Neural cell (in vitro differentiated cells): ENCODE measurements around the gene VSIR. TPM values are rescaled to one million over a fixed set of nuclear protein-coding genes. Genes with fewer than 3 reads are reported as not detected.

Experiments used
- H2AFZ ChIP-seq: fragments of 200-600, 300-800 bp; sonication (generic), shearing (Covaris generic); 2 replicates; pipeline ENCODE4 v1.6.0; 2014; ENCODE audit warnings: low read depth, mild to moderate bottlenecking, antibody characterized with exemption, low read length, moderate library complexity
- H3F3A ChIP-seq: fragments of 200-600 bp; shearing (Covaris generic); 2 replicates; pipeline ENCODE4 v1.6.1; 2016; ENCODE audit warnings: mild to moderate bottlenecking, moderate library complexity, mixed read lengths, antibody characterized with exemption, low read length; ENCODE audit not compliant: insufficient read depth, poor library complexity, severe bottlenecking
- H3K27ac ChIP-seq: fragments of 200-600, 300-800 bp; sonication (generic), shearing (Covaris generic); 2 replicates; pipeline ENCODE4 v1.5.1; 2014; ENCODE audit warnings: mild to moderate bottlenecking, low read length, moderate library complexity
- H3K27me3 ChIP-seq: fragments of 300-800, 200-600 bp; sonication (generic), shearing (Covaris generic); 2 replicates; pipeline ENCODE4 v1.6.0; 2014; ENCODE audit warnings: mild to moderate bottlenecking, low read depth, low read length, moderate library complexity; ENCODE audit not compliant: insufficient read depth
- H3K36me3 ChIP-seq: fragments of 300-800, 200-600 bp; sonication (generic), shearing (Covaris generic); 2 replicates; pipeline ENCODE4 v1.5.1; 2014; ENCODE audit warnings: mild to moderate bottlenecking, antibody characterized with exemption, low read length, moderate library complexity; ENCODE audit not compliant: insufficient read depth
- H3K4me2 ChIP-seq: fragments of 300-800, 200-600 bp; sonication (generic), shearing (Covaris generic); 2 replicates; pipeline ENCODE4 v1.6.0; 2014; ENCODE audit warnings: mild to moderate bottlenecking, low read length
- H3K4me3 ChIP-seq: fragments of 300-800, 200-600 bp; sonication (generic), shearing (Covaris generic); 2 replicates; pipeline ENCODE4 v1.5.1; 2014; ENCODE audit warnings: mild to moderate bottlenecking, low read length, moderate library complexity
- H3K79me2 ChIP-seq: fragments of 200-600 bp; shearing (Covaris generic); replicated peaks from 2 replicates; pipeline ENCODE4 v1.6.0; 2014; ENCODE audit warnings: mild to moderate bottlenecking, low read length, moderate library complexity; ENCODE audit not compliant: insufficient read depth
- H3K9ac ChIP-seq: fragments of 300-800, 200-600 bp; sonication (generic), shearing (Covaris generic); 2 replicates; pipeline ENCODE4 v1.6.1; 2016; ENCODE audit warnings: mild to moderate bottlenecking, low read length, mixed read lengths
- H3K9me2 ChIP-seq: fragments of 200-600 bp; shearing (Covaris generic); 2 replicates; pipeline ENCODE4 v1.6.1; 2016; ENCODE audit warnings: mild to moderate bottlenecking, low read length, mixed read lengths; ENCODE audit not compliant: insufficient read depth
- H3K9me3 ChIP-seq: fragments of 200-600, 300-800 bp; sonication (generic), shearing (Covaris generic); 2 replicates; pipeline ENCODE4 v1.6.1; 2016; ENCODE audit warnings: mild to moderate bottlenecking, mixed run types, low read length, moderate library complexity, mixed read lengths
- H4K20me1 ChIP-seq: fragments of 200-600 bp; shearing (Covaris generic); 2 replicates; pipeline ENCODE4 v1.6.1; 2016; ENCODE audit warnings: mild to moderate bottlenecking, mixed run types; ENCODE audit not compliant: insufficient read depth
- EP300 ChIP-seq: fragments of 450-650 bp; conservative IDR thresholded peaks from 2 replicates; pipeline ENCODE4 v1.6.1; 2014; ENCODE audit warnings: antibody characterized with exemption, mild to moderate bottlenecking, moderate library complexity; ENCODE audit not compliant: poor library complexity, severe bottlenecking
- EZH2 ChIP-seq: fragments of 200-600, 300-800 bp; shearing (Covaris generic), sonication (generic); IDR thresholded peaks from 2 replicates; pipeline ENCODE4 v1.6.1; 2014; ENCODE audit warnings: antibody characterized with exemption, low read length, borderline replicate concordance, mild to moderate bottlenecking; ENCODE audit not compliant: insufficient read depth, poor library complexity, severe bottlenecking
- MXI1 ChIP-seq: fragments of 450-650 bp; conservative IDR thresholded peaks from 2 replicates; pipeline ENCODE4 v1.6.1; 2014; ENCODE audit warnings: antibody characterized with exemption, mild to moderate bottlenecking; ENCODE audit not compliant: poor library complexity, severe bottlenecking
- POLR2AphosphoS5 ChIP-seq: IDR thresholded peaks from 2 replicates; pipeline ENCODE4 v1.6.1; 2012
- RAD21 ChIP-seq: fragments of 450-650 bp; conservative IDR thresholded peaks from 2 replicates; pipeline ENCODE4 v1.6.1; 2014; ENCODE audit warnings: antibody characterized with exemption, mild to moderate bottlenecking, moderate library complexity
- SMC3 ChIP-seq: fragments of 450-650 bp; conservative IDR thresholded peaks from 2 replicates; pipeline ENCODE4 v1.6.1; 2014; ENCODE audit warnings: antibody characterized with exemption, mild to moderate bottlenecking, moderate library complexity; ENCODE audit not compliant: poor library complexity
- TAF1 ChIP-seq: IDR thresholded peaks from 2 replicates; pipeline ENCODE4 v1.6.1; 2012; ENCODE audit warnings: low read depth
- polyA plus RNA-seq: library from polyadenylated mRNA; depleted of rRNA; stranded (reverse); fragments of >200 nt; gene quantifications from 2 replicates; pipeline ENCODE4 v1.2.3, GENCODE V29; 2014
- TF ChIP-seq, protein P1 (sequence below): IDR thresholded peaks from 2 replicates; pipeline ENCODE4 v1.6.1; 2012; ENCODE audit warnings: borderline replicate concordance
- TF ChIP-seq, protein P2 (sequence below): fragments of 450-650 bp; IDR thresholded peaks from 2 replicates; pipeline ENCODE4 v1.5.1; 2014; ENCODE audit warnings: antibody characterized with exemption, mild to moderate bottlenecking, moderate library complexity; ENCODE audit not compliant: poor library complexity, severe bottlenecking

VSIR gene
- polyA plus RNA-seq, 1 donor from 2014 or later, result not detected

DNA sequence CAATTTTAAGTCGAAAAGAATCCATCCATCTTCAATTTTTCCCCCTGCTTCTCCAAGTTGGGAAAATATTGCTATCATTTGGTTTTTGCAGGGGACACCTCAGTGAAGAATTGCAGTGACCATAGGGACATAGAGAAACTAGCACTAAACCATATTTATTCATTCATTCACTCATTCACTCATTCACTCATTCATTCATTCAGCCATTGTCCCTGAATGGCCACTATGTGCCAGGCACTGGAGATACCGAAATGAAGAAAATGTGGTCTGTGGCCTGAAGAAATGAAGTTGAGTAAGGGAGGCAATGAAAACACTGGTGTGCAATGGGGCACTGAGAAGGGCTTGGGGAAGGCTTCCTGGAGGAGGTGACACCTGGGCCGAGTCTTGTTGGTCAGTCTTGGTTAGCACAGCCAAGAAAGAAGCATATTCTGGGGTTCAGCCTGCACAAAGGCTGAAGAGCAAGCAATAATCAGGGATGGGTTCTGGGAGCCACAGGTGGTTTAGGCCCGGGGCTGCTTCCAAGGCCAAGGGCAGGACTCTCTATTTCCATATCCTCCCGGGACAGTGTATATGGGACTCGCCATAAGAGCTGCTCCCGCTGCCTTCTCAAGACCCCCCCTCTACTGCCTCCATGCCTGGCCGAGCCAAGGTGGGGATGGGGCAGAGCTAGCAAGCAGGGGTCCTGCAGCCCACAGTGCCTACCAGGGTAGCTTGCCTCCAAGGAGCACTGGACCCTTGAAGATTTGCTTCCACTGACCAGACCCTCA, 28.2 kb downstream of the VSIR start:
- H3K36me3 ChIP-seq, result no peaks in the 10 kb centered on the region
- no peak overlapping the region for H3K27ac ChIP-seq
- no peaks in the 10 kb centered on the region for H3K9me3 ChIP-seq
- H3F3A ChIP-seq, result no peaks in the 10 kb centered on the region
- no peak overlapping the region for H2AFZ ChIP-seq
- H3K79me2 ChIP-seq, result no peaks in the 10 kb centered on the region
- TF ChIP-seq, protein P1, sequence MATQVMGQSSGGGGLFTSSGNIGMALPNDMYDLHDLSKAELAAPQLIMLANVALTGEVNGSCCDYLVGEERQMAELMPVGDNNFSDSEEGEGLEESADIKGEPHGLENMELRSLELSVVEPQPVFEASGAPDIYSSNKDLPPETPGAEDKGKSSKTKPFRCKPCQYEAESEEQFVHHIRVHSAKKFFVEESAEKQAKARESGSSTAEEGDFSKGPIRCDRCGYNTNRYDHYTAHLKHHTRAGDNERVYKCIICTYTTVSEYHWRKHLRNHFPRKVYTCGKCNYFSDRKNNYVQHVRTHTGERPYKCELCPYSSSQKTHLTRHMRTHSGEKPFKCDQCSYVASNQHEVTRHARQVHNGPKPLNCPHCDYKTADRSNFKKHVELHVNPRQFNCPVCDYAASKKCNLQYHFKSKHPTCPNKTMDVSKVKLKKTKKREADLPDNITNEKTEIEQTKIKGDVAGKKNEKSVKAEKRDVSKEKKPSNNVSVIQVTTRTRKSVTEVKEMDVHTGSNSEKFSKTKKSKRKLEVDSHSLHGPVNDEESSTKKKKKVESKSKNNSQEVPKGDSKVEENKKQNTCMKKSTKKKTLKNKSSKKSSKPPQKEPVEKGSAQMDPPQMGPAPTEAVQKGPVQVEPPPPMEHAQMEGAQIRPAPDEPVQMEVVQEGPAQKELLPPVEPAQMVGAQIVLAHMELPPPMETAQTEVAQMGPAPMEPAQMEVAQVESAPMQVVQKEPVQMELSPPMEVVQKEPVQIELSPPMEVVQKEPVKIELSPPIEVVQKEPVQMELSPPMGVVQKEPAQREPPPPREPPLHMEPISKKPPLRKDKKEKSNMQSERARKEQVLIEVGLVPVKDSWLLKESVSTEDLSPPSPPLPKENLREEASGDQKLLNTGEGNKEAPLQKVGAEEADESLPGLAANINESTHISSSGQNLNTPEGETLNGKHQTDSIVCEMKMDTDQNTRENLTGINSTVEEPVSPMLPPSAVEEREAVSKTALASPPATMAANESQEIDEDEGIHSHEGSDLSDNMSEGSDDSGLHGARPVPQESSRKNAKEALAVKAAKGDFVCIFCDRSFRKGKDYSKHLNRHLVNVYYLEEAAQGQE, result no peak
- TF ChIP-seq SMC3, result no peak
- no peak for TF ChIP-seq RAD21
- TF ChIP-seq, protein P2, sequence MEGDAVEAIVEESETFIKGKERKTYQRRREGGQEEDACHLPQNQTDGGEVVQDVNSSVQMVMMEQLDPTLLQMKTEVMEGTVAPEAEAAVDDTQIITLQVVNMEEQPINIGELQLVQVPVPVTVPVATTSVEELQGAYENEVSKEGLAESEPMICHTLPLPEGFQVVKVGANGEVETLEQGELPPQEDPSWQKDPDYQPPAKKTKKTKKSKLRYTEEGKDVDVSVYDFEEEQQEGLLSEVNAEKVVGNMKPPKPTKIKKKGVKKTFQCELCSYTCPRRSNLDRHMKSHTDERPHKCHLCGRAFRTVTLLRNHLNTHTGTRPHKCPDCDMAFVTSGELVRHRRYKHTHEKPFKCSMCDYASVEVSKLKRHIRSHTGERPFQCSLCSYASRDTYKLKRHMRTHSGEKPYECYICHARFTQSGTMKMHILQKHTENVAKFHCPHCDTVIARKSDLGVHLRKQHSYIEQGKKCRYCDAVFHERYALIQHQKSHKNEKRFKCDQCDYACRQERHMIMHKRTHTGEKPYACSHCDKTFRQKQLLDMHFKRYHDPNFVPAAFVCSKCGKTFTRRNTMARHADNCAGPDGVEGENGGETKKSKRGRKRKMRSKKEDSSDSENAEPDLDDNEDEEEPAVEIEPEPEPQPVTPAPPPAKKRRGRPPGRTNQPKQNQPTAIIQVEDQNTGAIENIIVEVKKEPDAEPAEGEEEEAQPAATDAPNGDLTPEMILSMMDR, result no peak
- TF ChIP-seq MXI1, result no peak
- TF ChIP-seq EZH2, result no peak
- no peak for TF ChIP-seq EP300
- TF ChIP-seq POLR2AphosphoS5, result no peak
- no peak for TF ChIP-seq TAF1
- H3K27me3 ChIP-seq, result no peaks in the 10 kb centered on the region
- no peaks in the 10 kb centered on the region for H3K9me2 ChIP-seq
- no peak overlapping the region for H3K4me3 ChIP-seq
- H3K9ac ChIP-seq, result no peak overlapping the region
- no peaks in the 10 kb centered on the region for H4K20me1 ChIP-seq
- no peak overlapping the region for H3K4me2 ChIP-seq

DNA sequence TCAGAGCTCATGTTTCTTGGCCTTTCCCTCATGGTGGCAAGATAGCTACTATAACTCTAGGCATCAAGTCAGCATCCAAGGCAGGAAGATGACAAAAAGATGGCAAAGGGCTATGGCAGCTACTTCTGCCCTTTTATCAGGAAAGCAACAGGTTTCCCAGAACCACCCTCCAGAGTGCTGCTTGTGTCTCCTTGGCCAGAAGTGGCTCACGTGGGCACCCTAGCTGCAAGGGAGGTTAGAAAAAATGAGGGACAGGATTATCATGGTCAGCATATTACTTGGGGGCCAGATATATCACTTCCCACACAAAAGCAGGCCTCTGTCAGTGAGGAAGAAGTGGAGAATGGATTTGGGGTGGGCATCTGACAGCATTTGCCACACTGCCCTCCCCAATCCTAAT, 29.5 kb downstream of the VSIR start:
- Histone ChIP-seq H3K27me3 (no peaks in the 10 kb centered on the region), H3K4me3 (no peak overlapping the region), H4K20me1 (no peaks in the 10 kb centered on the region), H3K9ac (no peak overlapping the region), H3K9me3 (no peaks in the 10 kb centered on the region), H2AFZ (no peak overlapping the region), H3F3A (no peaks in the 10 kb centered on the region), H3K36me3 (no peaks in the 10 kb centered on the region), H3K9me2 (no peaks in the 10 kb centered on the region), H3K27ac (no peak overlapping the region), H3K4me2 (no peak overlapping the region), H3K79me2 (no peaks in the 10 kb centered on the region)
- TF ChIP-seq, protein P2, result no peak
- TF ChIP-seq TAF1, result no peak
